GM21825 (cell line): ENCODE data around the gene CELSR3.

Source experiments
- ATAC-seq: cut with Tn5 transposase; IDR thresholded peaks from one replicate; pipeline ENCODE4 v1.9.1; 2021; ENCODE audit warnings: mild to moderate bottlenecking, moderate library complexity; ENCODE audit not compliant: unreplicated experiment

CELSR3 gene, protein sequence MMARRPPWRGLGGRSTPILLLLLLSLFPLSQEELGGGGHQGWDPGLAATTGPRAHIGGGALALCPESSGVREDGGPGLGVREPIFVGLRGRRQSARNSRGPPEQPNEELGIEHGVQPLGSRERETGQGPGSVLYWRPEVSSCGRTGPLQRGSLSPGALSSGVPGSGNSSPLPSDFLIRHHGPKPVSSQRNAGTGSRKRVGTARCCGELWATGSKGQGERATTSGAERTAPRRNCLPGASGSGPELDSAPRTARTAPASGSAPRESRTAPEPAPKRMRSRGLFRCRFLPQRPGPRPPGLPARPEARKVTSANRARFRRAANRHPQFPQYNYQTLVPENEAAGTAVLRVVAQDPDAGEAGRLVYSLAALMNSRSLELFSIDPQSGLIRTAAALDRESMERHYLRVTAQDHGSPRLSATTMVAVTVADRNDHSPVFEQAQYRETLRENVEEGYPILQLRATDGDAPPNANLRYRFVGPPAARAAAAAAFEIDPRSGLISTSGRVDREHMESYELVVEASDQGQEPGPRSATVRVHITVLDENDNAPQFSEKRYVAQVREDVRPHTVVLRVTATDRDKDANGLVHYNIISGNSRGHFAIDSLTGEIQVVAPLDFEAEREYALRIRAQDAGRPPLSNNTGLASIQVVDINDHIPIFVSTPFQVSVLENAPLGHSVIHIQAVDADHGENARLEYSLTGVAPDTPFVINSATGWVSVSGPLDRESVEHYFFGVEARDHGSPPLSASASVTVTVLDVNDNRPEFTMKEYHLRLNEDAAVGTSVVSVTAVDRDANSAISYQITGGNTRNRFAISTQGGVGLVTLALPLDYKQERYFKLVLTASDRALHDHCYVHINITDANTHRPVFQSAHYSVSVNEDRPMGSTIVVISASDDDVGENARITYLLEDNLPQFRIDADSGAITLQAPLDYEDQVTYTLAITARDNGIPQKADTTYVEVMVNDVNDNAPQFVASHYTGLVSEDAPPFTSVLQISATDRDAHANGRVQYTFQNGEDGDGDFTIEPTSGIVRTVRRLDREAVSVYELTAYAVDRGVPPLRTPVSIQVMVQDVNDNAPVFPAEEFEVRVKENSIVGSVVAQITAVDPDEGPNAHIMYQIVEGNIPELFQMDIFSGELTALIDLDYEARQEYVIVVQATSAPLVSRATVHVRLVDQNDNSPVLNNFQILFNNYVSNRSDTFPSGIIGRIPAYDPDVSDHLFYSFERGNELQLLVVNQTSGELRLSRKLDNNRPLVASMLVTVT (N-terminal part only)

DNA sequence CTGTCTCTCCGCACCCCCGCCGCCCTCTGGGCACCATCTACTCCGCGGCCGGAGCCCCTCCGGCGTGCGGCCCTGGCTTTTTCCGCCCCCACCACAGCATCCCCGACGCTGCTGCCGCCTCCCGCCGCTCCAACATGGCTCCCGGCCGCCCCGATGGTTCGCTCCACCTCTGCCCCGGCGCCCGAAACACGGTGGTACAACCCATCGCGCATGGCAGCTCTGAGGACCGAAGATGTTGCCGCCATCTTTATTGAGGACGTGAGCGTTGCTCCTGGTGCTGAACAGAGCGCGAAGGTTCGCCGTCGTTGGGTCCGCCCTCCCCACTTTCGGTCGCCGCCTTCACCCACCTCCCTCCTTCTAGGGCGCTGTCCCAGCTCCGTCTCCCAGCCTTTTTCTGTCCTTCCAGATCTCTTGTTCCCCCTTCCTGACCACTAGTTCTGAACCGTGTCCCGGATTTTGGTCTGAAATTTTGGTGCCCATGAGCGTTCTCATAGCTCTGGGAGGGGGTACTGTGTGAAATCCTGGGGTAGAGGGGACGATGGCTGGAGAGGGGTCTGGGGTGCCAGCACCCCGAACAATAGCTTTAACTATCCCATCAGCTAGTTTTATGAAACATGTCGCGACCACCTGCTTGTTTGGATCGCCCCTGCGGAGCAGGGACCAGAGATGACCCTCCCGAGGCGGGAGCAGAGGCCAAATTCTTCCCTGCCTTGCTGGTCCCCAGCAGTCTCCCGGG is at the start of gene CELSR3:
TSS of gene CELSR3 (minus strand) at position 134 of the 736 bp plus-strand sequence. CDS start 252 bp downstream, outside the sequence.
- no peak for ATAC-seq

DNA sequence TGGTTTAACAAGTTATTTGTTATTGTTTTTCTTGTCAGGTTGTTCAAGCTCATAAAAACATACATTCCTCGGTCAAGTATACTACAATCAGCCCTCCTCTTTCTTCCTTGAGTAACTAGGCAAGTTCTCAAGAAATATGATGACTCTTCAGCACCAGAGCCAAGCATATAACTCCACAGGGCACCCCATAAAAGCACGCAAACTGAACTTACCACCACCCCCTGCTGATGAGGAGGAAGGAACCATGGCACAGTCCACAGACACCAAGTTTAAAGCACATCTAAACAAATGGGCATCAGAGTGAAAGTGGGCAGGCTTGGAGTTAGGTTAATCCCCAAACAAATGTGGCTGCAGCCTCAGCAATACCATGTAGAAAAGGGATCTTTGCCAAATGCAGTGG is 49.0 kb upstream of the CELSR3 start:
- ATAC-seq: no peak

DNA sequence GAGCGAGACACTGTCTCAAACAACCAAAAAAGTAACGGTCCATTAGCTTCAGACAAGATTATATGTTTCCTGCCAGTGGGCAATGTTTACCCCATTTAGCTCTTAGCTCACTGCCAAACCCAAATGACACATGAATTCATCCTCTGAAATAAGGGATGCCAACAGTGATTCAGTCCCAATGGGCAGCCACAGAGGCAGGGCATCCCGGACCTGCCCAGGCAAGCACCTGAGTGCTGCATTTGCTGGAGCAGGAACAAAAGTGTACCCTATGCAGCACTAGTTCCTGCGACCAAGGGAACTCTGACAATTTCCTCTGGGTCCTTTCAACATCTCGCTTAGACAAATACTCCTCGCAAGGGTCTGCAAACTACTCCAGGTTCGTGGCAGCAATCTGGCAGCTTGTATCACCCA is 46.4 kb upstream of the CELSR3 start:
- no peak for ATAC-seq

DNA sequence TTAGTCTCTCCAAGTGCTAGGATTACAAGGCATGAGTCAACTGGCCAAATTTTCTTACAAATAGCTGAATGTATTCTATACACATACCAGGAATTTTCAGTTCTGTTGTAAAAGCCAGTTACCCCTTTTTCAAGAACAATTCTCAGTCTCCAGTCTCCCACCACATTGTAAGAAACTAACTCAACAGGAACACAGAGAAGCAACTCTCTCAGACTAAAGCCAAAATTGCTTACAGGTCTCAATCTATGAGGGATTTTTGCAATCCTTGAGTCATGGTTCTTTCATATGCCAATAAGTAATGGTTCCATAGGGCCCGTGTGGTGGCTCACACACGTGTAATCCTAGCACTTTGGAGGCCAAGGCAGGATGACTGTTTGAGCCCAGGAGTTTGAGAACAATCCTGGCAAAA is 45.8 kb upstream of the CELSR3 start:
- no peak for ATAC-seq

DNA sequence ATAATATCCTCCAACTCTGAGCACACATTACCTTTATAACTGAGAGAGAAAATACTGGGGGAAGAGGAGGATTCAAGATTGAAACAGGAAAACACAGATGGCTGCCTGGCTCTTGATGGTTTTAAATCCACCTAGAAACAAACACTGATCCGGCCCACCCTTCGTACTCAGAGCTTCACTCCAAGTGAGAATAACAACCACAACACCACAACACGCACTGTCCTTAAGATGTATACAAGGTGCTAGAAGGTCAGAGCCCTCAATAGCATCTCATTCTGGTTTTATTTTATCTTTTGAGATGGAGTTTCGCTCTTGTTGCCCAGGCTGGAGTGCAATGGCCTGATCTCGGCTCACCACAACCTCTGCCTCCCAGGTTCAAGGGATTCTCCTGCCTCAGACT is 44.5 kb upstream of the CELSR3 start:
- no peak for ATAC-seq

DNA sequence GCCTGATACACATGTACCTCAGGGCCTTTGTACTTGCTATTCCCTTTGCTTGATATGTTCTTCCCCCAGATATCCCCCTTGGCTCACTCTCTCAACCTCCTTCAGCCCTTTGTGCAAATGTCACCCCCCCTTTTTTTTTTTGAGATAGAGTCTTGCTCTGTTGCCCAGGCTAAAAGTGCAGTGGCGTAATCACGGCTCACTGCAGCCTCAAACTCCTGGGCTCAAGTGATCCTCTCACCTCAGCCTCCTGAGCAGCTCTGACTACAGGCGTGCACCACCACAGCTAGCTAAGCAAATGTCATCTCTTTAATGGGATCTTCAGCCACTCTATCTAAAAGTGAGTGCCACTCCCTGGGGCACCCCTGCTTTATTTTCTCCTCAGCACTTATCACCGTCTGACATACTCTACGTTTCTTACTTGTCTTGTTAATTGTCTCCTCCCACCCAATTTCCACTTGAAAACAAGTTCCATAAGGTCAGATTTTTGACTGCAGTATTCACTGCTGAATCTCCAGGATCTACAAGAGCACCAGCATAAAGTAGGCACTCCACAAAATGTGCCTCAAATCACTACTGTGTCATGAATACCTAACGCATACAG is 39.7 kb upstream of the CELSR3 start:
- no peak for ATAC-seq

DNA sequence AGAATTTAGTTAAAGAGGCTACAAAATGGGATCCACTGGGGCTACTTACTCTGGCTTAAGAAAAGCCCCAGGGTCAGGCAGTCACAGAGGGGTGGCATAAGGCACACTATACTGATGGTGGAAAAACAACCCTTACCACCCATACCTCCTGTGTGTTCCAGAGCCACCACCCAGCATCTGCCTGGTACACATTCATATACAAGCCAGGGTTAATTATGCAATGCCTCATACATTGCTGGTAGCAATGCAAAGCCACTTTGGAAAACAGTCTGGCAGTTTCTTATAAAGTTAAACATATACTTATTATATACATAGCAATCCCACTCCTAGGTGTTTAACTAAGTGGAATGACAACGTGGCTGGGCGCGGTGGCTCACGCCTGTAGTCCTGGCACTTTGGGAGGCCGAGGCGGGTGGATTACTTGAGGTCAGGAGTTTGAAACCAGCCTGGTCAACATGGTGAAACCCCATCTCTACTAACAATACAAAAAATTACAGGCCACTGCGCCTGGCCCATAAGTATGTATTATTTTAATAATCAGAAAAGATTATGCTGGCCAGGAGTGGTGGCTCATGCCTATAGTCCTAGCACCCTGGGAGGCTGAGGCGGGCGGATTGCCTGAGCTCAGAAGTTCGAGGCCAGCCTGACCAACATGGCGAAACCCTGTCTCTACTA is 38.2 kb upstream of the CELSR3 start:
- no peak for ATAC-seq

DNA sequence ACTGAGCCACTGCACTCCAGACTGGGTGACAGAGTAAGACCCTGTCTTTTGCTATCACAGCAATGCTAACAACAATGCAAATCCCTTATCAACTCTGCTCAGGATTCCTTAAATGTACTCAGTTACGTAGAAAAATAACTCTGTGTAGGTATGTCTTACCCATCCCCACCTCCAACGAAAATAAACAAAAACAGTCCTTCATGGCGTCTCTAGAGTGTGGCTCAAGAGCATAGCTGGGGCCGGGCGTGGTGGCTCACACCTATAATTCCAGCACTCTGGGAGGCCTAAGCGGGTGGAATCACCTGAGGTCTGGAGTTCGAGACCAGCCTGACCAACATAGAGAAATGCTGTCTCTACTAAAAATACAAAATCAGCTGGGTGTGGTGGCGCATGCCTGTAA is 36.2 kb upstream of the CELSR3 start:
- ATAC-seq: no peak

DNA sequence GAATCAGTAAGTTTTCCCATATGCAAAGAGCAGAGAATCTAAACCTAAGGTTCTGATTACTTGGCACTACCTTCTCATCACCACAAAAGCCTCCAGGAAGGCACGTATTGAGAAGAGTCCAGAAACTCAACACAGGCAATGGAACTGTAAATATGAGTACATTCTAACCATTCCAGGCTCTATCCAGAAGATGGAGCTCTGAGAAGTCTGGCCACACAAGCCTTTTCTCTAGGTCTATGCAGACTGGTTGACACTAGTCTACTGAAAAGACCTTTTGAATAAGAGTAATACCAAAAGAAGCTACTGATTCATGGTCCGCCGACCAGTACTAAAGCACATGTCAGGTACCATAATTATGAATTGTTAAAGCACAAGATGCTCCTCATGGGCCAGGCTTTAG is 35.3 kb upstream of the CELSR3 start:
- ATAC-seq: no peak

DNA sequence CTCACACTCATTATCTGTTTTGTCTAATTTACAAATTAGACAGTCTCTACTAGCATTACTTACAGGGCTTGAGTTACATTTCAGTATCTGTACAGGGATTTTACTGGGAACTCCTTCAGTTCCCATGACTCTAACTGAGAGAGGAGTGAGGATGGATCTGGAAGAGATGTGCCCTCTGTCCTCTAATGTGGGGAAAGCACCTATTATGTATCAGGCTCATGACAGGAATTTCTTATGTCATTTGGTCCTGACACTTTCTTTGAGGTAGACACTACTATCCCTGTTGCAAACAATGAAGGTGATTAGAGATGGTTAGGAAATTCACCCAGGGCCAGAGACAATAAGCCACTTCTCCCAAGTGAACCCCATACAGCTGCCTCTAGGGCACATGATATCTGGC is 33.9 kb upstream of the CELSR3 start:
- no peak for ATAC-seq

DNA sequence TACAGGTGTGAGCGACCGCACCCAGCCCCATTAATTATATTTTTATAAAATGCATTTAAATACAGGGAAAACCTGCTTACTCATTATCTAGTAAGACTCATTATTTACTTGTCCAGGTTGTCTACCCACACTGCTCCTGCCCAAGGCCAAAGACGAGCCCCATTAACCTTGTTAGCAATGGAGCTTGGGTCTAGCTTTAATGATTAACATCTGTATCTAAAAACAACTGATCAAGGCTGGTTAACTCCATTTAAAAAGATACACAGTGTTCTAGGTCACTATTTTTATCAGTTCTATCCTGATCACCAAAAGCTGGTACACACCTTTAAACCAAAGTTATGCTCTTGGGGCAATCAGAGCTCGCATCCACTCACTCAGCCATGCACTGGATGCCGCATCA is 33.5 kb upstream of the CELSR3 start:
- ATAC-seq: no peak

DNA sequence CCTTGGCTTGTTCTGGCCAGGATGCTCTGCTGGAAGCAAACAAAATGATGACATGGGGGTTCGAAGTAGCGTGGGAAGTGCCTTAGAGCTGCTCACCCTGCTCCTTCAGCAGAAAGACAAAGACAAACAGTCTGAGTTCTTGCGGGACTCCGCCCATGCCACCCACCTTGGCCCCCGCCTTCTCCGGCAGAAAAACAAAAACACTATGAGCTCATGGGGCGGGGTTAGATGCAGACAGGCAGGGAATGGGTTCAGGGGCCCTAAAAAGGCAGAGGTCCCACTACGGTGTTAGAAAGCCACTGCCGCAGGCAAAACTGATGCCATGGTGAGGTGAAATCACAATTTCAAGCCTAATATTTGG is 32.7 kb upstream of the CELSR3 start:
- ATAC-seq: no peak

DNA sequence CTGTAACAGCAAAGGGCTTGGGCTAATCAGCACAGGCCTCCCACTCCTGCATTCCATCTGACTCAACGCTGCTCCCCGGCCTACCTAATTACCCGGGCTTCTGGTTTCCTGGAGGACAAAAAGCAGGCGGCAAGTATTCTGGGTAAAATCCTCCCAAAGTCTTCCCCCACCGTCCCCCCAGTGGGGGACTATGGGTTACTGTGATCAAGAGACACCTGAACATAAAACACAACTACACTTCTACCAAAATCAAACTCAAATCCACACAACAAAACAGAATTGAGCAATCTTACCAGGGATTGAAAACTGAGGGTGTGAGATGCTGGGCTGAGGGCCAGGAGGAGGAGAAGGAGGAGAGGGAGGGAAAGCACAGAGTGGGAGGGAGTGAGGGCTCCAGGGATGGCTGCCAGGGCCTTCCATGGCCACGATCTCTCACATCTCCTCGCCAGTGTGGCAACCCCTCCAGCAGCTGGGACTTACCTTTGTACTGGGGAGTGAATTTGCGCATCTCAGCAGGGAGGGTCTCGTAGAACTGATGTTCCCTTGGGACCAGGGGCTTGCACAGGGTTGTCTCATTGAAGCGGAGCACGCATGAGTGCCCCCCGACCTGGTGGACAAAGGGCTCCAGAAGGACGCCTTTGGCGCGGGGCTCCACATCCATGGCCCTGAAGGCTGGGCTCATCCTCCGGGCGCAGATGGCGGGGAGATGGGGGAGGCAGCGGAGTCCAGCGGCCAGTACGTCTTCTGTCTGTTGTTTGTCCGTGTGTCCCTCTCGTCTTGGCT is 32.1 kb upstream of the CELSR3 start:
- ATAC-seq: no peak

DNA sequence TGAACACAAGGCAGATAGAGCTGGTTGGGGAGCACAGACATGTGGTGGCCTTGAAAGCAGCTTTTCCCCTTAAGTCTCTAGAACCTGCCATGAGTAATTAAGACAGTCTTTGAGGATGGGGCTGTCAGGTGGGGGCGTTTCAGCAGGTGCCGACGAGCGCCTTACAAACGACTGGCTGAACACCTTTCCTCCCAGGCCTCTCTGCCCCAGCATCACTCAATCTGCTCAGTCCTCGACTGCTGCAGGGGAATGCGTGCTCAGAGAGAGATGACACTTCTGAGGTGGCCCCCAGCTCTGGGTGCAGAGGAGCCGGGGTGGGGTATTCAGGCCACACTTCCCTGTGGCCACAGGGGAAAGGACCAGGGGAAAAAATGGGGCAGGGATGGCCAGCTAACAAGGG is 31.1 kb upstream of the CELSR3 start:
- ATAC-seq: no peak

DNA sequence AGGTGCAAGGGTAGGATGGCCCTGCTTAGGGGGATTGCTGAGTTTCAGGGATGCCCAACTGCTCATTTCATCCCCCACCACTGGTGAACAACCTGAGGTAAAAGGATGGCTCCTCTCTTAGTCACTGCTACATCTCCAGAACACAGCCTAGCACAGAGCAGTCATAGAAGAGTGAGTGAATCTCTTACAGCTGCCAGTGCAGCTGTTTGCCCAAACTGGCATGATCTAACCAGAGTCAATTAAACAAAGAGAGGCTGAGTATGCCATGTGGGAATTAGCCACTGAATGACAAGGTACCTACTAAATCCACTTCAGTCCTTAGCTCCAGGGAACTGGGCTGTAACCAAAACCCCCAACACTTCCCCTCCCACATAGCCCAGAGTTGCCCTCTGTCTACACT is 29.9 kb upstream of the CELSR3 start:
- no peak for ATAC-seq

DNA sequence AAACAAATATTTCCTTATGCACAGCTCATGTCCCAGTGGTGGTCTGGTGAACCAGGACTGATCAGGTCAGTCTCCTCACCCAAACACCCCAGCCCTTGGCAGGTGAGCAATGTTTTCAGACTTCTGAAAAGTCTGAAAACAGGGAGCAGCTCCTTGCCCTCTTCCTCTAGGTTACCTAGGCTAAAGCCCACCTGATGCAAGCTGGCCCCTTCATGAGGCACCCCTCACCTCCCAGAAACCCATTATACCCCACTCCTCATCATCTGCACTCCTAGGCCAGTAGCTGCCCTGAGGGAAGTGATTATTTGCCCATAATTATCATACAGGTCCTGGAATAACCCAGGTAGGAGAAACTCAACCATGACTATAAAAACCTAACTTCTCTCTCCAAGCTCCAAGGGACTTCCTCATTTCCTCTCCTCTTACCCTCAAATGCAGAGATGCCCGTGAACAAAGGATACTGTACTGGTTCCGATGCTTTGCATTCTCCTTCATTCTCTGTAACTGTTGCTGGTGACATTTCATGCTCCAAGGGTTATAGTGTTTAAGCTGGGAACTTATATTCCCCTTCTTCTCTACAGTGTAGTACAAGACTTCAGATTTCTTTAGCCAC is 28.3 kb upstream of the CELSR3 start:
- no peak for ATAC-seq

DNA sequence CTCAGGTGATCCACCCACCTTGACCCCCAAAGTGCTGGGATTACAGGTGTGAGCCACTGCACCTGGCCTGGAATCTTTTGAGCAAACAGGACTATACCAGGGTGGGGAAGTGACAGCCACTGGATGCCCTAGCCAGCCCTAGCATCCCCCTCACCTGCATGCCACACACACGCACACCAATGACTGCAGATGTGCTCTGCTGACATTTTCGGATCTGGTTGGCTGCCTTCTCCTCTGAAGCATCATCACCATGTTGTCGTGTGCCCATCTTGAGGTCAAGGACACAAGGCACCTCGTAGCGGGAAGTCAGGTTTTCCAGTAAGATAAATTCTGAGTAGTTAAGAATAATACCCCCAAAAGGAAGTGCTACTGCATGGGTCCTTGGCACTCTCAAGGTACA is 26.7 kb upstream of the CELSR3 start:
- ATAC-seq: no peak

DNA sequence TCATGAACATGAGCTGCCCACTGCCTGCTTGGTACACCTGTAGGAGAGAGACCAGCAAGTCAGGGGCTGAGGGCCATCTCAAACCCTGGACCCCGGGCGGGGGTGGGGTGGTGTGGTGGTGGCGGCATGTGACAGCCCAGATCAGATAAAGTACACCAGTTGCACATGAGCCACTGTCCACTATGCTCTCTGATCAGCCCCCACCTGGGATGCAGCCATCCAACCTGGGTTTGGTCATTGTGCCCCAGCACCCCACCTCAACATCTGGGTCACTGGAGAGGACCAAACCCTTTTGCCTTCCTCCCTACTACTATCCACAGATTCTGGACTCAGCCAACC is 26.0 kb upstream of the CELSR3 start:
- ATAC-seq: no peak
